Omental fat pad (tissue), 4 donors: ENCODE measurements around the gene PIAS2. TPM values are rescaled to one million over a fixed set of nuclear protein-coding genes. Genes with fewer than 3 reads are reported as not detected.
"Not testable (repeated sequence)": the region's sequence is repeated elsewhere in the genome, so short reads cannot be mapped to it uniquely, and the experiment has no call there.

Experiments used
- ATAC-seq: fragments of 150-250 bp; one replicate; pipeline ENCODE4 v1.9.1; 2016; ENCODE audit warnings: mild to moderate bottlenecking, moderate library complexity; ENCODE audit not compliant: low FRiP score
- DNase-seq: peaks from one replicate; pipeline ENCODE4 v3.0.0-alpha.2; 2019; ENCODE audit warnings: low spot score
- total RNA-seq, 4 donors: library from RNA; depleted of rRNA; stranded (reverse); fragments of >200 nt; gene quantifications; one replicate each; pipeline ENCODE4 v1.1.0, GENCODE V29; 2016
- TF ChIP-seq, protein P1 (sequence below), 3 donors: fragments of 450-650 bp; IDR thresholded peaks; one replicate each; pipeline ENCODE4 v1.5.1; 2016 to 2017; ENCODE audit warnings: antibody characterized with exemption in 3 of 3, mild to moderate bottlenecking in 3 of 3, moderate library complexity in 2 of 3

The PIAS2 gene
- total RNA-seq, 4 donors from 2014 or later = 17.7 to 24.9 (median 23.4) TPM

DNA sequence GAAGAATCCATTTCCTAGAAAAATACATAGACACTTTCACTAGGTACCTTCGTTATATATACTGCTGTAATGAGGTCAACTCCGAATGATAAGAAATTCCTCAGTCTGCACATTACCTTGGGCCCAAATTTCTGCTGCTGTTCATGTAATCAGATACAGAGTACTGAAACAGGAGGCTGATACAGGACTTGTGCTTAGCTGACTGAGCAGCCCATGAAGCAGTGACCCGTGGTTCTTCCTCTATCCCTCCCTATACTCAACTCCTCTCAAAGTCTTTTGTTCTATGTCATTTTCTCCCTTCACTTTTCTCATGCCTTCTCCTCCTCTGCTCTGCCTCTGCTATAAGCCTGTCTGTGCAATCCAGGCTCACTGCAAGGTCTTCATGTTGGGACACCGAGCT, 102.9 kb downstream of the PIAS2 start:
- ATAC-seq = no peak
- no peak for DNase-seq
- TF ChIP-seq, protein P1, sequence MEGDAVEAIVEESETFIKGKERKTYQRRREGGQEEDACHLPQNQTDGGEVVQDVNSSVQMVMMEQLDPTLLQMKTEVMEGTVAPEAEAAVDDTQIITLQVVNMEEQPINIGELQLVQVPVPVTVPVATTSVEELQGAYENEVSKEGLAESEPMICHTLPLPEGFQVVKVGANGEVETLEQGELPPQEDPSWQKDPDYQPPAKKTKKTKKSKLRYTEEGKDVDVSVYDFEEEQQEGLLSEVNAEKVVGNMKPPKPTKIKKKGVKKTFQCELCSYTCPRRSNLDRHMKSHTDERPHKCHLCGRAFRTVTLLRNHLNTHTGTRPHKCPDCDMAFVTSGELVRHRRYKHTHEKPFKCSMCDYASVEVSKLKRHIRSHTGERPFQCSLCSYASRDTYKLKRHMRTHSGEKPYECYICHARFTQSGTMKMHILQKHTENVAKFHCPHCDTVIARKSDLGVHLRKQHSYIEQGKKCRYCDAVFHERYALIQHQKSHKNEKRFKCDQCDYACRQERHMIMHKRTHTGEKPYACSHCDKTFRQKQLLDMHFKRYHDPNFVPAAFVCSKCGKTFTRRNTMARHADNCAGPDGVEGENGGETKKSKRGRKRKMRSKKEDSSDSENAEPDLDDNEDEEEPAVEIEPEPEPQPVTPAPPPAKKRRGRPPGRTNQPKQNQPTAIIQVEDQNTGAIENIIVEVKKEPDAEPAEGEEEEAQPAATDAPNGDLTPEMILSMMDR (IDR thresholded peaks at IDR 0.05) = no peak

DNA sequence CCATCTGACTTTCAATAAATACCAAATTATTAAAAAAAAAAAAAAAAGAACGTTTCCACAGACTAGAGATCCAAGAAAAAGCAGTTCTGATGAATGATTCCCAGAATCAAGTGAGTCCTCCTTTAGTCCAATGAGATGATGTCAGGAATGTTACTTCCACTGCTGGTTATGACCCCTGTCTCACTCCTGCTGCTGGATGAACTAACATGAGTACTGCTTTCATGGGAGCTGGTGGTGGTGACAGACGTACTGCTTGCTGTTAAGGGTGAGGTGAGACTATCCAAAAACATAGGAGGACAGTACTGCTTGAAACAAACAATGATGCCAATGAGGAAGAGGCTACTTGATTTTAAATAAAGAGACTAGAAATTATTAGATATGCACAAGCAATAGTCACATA, 105.0 kb downstream of the PIAS2 start:
- TF ChIP-seq, protein P1 (IDR thresholded peaks at IDR 0.05) = no peak
- ATAC-seq (no peak), DNase-seq (no peak)

DNA sequence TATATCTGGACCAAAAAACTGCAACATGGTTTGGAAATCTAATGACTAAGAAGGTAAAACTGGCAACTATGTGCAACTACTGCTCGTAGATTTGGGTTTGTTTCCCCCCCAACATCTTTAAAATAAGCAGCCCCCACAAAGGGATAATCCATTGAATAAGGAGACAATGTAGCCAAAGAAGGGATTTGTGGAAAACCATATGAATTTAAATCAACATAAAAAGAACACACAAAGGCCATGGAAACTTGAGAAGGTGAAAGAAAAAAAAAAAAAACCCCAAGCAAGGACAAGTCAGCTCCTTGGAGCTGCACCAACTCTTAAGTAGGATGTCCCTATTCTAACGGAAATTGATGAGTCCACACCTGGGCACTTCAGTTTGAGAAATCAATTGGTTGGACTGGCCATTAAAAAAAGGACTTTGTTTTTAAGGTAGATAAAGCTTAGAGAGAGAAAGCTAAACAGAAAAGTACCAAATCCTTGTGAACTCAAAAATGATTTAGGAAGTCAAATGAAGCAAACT, 106.8 kb downstream of the PIAS2 start:
- DNase-seq (no peak), ATAC-seq (no peak)
- TF ChIP-seq, protein P1 (IDR thresholded peaks at IDR 0.05) = no peak

DNA sequence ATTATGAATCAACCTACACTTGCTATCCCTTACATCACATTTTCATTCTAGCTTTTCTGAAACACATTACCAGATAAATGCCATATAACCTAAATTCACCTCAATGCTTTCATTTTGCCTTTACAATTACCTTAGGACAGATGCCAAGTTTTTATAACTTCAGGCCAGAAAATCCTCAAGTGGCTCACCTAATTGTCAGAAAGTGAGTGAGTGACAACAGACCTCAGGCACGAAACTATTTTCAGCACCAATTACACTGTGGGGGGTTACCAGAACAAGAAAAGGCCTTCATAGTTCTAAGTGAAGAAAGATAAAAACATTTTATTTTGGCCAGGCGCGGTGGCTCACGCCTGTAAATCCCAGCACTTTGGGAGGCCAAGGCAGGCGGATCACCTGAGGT, 108.2 kb downstream of the PIAS2 start:
- no peak for ATAC-seq
- TF ChIP-seq, protein P1 (IDR thresholded peaks at IDR 0.05) = no peak
- no peak for DNase-seq

DNA sequence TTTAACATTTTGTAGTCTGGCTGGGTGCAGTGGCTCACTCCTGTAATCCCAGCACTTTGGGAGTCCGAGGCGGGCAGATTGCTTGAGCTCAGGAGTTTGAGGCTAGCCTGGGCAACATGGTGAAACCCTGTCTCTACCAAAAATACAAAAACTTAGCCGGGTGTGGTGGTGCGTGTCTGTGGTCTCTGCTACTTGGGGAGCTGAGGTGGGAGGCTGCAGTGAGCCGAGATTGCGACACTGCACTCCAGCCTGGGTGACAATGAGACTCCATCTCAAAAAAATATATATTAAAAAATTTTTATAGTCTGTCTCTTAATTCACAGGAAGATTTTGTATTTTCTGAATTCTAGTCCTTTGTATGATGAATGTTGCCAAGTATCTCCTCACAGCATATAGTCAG, 121.4 kb downstream of the PIAS2 start:
- ATAC-seq = not testable (repeated sequence)

DNA sequence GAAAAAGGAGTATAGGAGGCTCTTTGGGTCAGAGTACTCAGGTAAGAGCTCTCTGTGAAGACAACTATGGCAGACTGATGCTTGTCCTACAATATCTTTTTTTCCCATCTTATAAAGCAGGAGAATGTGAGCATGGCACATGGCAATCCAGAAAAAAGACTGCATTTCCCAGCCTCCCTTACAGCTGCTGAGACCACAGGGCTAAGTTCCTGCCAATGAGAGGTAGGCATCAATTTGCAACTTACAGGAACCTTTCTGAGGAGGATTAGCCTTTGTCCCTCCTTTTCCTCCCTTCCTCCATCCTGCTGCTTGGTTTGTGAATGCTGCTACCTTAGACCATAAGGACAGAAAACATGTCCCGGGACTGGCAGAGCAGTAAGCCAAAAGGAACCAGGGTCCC, 122.7 kb downstream of the PIAS2 start:
- TF ChIP-seq, protein P1 (IDR thresholded peaks at IDR 0.05) = no peak
- DNase-seq (no peak), ATAC-seq (no peak)

More for the DNA sequence above, 121.4 kb downstream of the PIAS2 start:
- DNase-seq = not testable (repeated sequence)

DNA sequence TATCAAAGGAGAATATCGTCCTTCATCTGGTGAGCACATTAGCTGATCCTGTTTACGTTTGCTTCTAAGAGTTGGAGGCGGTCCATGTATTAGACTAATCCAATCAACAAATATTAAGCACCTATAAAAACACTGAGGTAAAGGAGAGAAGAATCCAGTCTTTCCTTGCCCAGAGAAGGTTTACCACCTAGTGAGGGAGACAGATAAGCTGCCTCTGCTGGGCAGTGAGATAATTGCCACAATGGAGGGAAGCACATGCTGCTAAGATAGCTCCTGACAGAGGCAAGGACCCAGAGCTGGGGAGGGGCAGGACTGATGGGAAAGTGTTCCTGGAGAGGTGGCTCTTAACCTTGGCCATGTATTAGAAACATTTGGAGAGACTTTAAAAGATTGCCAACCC, 123.7 kb downstream of the PIAS2 start:
- TF ChIP-seq, protein P1 (IDR thresholded peaks at IDR 0.05) = no peak
- no peak for ATAC-seq
- no peak for DNase-seq

DNA sequence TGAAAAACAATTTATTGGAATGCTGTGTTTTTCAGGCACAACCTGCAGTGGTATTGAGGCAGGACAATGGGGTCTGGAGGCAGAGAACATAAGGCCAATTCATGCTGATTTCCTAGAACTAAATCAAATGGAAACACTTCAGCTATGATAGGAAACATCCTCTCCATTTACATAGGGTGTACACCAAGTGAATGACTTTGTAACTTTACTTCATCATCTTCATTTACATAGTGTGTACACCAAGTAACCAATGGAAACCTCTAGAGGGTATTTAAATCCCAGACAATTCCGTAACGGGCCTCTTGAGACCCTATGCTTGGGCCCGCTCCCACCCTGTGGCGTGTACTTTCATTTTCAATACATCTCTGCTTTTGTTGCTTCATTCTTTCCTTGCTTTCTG, 128.2 kb downstream of the PIAS2 start:
- TF ChIP-seq, protein P1 (IDR thresholded peaks at IDR 0.05) = no peak
- DNase-seq (no peak), ATAC-seq (no peak)
